ENCODE results near the gene CD34.

The CD34 gene

DNA sequence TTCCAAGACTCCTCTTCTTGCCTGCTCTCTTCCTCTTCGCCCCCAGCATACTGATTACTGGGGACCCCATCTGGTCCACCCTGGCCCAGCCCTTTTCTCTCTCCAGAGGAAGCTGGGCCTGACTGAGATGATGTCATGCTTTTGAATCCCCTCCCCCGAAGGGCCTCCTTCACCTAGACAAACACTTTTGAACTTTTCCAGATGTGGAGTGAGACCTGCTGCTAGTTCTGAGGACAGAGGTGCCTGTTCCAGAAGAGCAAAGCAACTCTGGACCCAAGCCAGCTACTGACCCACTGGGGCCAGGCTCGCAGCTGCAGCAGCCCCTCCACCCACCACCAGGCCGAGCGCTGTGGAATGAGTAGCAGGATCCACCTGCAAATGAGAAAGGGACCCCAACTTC, 8.4 kb downstream of the CD34 start:
- in situ Hi-C loops (cut with MboI; ENCODE audit: low sequenced_read_pairs) = no loop called here

GRCh38 chr1:207901041-207901653, 9.8 kb downstream of the CD34 start:
- in situ Hi-C loops (cut with MboI; ENCODE audit: low sequenced_read_pairs) = no loop called here

DNA sequence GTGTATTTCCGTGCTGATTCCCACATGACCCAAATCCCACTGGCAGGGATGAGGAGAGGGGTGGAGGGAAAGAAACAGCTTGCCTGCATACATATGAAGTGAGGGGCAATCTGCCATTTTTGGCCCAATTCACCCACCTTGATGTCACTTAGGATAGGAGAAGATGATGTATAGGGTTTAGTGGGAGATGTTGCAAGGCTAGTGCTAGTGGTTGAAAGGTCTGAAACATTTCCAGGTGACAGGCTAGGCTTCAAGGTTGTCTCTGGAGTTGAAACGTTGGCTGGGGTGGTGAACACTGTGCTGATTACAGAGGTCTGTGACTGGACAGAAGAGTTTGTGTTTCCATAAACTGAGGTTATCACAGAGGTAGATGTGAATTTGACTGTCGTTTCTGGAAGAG, 12.1 kb downstream of the CD34 start:
- in situ Hi-C loops (cut with MboI; ENCODE audit: low sequenced_read_pairs) = loop anchor here (5.0 kb wide), 1 partner anchor 58 kb away; no protein-coding TSS in a partner anchor

- in situ Hi-C loops (cut with MboI; ENCODE audit: low sequenced_read_pairs) = loop anchor here (5.0 kb wide), 1 partner anchor 59 kb away; no protein-coding TSS in a partner anchor
Measured at GRCh38 chr1:207898260-207898659, 12.7 kb downstream of the CD34 start.

DNA sequence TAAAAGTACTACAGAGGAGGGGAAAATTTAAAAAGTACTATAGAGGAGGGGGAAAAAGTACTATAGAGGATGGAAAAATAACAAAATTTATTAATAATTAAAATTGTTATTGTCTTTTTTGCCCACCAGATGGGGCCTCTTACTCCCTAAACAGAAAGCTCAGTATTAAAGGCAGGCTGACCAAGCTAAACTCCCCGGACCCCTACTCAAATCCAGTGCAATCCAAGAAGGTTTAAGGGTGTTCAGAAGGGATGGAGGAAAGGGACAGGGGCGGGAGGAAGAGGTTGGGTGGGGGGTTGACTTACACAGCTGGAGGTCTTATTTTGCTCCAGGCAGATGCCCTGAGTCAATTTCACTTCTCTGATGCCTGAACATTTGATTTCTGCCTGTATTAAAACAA, 13.7 kb downstream of the CD34 start:
- in situ Hi-C loops (cut with MboI; ENCODE audit: low sequenced_read_pairs) = loop anchor here (5.0 kb wide), 1 partner anchor 60 kb away; no protein-coding TSS in a partner anchor

- in situ Hi-C loops (cut with MboI; ENCODE audit: low sequenced_read_pairs) = loop anchor here (5.0 kb wide), 1 partner anchor 61 kb away; no protein-coding TSS in a partner anchor
Measured at GRCh38 chr1:207896547-207896946, 14.4 kb downstream of the CD34 start.

GRCh38 chr1:207894704-207895103, 16.2 kb downstream of the CD34 start:
- in situ Hi-C loops (cut with MboI; ENCODE audit: low sequenced_read_pairs) = loop anchor here (5.0 kb wide), 1 partner anchor 63 kb away; no protein-coding TSS in a partner anchor

DNA sequence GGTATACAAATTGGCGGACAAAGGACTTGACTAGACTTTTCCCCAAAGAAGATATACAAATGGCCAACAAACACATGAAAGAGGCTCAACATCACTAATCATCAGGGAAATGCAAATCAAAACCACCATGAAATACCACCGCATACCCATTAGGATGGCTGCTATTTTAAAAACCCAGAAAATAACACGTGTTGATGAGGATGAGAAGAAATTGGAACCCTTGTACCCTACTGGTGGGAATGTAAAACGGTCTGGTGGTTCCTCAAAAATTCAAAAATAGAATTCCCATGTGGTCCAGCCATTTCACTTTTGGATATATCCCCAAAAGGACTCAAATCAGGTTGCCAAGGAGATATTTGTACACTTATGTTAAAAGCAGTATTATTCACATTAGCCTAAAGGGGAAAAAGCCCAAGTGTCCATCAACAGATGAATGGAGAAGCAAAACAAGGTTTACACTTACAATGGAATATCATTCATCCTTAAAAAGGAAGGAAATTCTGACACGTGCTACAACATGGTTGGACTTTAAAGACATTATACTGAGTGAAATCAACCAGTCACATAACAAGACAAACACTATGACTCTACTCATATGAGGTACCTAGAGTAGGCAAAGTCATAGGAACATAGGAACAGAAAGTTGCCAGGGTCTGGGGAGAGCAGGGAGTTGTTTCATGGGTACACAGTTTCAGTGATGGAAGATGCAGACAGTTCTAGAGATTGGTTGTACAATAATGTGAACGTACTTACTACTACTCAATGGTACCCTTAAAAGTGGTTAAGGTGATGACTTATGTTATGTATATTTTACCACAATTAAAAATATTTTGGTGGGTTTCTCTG, 17.0 kb downstream of the CD34 start:
- in situ Hi-C loops (cut with MboI; ENCODE audit: low sequenced_read_pairs) = no loop called here

DNA sequence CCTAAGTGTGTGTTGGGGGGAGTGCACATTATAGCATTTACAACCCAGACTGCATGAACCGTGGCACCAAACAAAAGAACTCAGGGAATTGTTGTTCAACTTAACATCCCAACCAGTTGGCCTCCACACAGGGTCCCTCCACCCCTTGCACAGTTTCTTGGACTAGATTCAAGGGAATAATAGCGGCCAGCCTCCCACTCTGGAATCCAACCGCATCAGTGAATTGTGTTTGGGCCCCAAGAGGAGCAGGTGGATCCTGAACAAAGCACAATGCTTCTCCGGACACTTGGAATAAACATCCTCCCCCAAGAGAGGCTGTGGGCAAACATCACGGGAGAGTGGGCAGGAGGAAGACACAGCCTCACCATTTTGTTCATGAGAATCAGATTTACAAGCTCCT, 18.2 kb downstream of the CD34 start:
- in situ Hi-C loops (cut with MboI; ENCODE audit: low sequenced_read_pairs) = no loop called here

GRCh38 chr1:207891148-207891547, 19.8 kb downstream of the CD34 start:
- in situ Hi-C loops (cut with MboI; ENCODE audit: low sequenced_read_pairs) = no loop called here

- in situ Hi-C loops (cut with MboI; ENCODE audit: low sequenced_read_pairs) = no loop called here
Measured at GRCh38 chr1:207890136-207890738, 20.7 kb downstream of the CD34 start.

DNA sequence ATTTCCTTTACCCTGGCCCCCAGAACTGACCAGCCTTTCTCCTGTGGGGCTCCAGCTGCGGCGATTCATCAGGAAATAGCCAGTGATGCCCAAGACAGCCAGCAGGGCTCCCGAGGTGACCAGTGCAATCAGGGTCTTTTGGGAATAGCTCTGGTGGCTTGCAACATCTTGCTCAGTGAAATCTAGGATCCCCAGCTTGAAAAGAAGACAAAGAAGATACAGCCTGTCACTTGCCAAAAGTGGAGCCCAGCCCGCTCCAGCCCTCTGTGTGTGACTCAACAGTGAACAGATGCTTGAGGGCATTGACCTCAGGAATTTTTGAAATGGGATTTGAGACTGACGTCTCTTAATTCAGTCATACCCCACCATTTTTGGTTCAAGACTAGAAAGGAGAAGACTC, 22.3 kb downstream of the CD34 start:
- in situ Hi-C loops (cut with MboI; ENCODE audit: low sequenced_read_pairs) = no loop called here

DNA sequence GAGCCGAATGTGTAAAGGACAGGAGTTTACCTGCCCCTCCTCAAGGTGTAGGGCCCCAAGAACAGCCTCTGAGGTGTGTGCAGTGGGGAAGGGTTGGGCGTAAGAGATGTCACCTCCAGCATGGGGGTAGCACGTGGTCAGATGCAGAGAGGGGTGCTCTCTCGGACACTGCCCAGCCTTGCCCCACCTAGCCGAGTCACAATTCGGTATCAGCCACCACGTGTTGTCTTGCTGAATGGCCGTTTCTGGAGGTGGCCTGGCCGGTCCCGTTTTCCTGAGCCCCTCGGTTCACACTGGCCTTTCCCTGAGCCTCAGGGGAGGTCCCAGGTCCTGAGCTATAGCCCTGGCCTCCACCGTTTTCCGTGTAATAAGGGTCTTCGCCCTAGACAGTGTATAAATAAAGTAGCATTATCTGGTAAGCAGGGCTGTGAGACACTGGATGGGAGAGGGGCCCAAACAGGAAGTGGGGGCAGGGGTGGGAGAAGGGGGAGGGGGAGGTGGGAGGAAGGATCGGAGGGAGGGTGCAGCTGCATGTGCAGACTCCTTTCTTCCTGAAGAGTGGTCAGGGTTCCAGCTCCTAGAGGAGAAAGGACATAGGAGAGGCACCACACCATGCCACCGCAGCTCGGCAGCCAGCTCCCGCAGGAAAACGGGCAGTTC, 23.3 kb downstream of the CD34 start:
- in situ Hi-C loops (cut with MboI; ENCODE audit: low sequenced_read_pairs) = no loop called here

DNA sequence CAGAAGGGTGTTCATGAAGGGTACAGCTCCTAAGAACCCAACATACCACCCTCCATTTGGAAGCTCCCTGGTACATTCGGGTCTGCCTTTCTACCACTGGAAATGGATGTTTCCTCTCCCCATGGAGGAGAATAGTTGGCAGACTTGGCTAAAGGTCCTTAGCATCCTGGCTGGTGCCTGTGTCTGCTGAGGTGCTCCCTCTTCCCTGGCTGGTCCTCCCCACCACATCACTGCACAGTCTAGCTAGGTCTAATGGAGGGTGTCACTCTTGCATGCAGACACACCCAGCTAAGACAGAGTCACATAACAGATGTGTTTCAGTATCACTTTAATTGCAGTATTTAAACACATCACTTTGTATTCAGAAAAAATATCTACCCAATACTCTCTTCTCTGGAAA, 24.7 kb downstream of the CD34 start:
- in situ Hi-C loops (cut with MboI; ENCODE audit: low sequenced_read_pairs) = no loop called here

DNA sequence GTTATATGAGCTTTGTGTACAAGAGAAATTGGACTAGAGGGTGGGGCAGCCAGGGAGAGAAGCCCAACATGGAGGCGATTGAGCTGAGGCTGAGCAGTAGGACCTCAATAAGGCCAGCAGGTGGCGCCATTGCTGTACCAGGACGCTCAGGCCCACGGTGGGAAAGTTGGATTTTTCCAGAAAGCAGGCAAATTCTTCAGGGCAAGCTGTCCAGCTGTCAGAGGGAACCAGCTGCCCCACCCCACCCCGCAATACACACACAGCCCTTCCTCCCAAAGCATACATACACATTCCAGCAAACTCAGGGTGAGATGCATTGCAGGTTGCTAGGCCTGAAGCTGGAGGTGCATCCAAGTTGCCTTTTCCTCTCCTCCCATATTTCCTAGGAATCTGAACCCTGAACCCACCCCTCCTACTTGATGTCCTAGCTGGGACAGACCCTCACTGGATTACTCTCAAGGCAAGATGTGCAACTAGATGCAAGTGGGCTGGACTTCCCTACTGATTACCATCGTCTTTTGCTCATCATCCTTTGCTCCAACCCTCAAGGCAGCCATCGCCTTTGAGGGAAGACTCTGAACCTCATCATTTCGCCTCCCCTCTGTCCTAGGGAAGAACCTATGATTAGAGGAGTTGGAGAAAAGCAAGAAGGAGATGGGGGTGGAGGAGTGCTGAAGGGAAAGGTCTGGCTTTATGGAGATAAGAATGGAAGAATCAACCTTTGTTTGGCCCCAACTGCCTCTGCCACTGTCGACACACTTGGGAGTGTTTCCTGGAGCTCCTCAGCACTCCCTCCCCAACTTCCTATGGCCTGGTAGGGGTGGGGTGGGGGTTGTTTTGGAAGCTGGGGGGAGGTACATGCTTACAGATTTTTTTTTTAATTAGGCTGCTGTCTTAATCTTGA, 25.5 kb downstream of the CD34 start:
- in situ Hi-C loops (cut with MboI; ENCODE audit: low sequenced_read_pairs) = no loop called here

- in situ Hi-C loops (cut with MboI; ENCODE audit: low sequenced_read_pairs) = no loop called here
Measured at GRCh38 chr1:207884266-207885029, 26.5 kb downstream of the CD34 start.

- in situ Hi-C loops (cut with MboI; ENCODE audit: low sequenced_read_pairs) = no loop called here
Measured at GRCh38 chr1:207883660-207884250, 27.2 kb downstream of the CD34 start.

- in situ Hi-C loops (cut with MboI; ENCODE audit: low sequenced_read_pairs) = no loop called here
Measured at GRCh38 chr1:207883104-207883651, 27.7 kb downstream of the CD34 start.

DNA sequence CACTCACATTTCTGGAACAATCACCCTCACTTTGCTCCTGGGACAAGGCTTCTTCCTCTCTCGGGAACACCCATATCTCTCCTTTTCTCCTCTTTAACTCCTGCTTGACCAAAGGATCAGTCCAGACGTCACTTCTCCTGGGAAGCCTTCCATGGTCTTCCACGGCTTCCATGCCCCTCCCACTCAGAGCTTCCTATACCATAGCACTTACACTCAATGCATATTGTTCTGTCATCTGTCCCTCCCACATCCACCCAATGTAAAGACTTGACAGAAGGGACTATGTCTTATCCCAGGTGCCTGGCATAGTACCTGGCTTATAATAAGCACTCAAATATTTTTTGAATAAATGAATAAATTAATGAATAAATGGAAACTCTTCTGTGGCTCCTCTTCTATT, 28.2 kb downstream of the CD34 start:
- in situ Hi-C loops (cut with MboI; ENCODE audit: low sequenced_read_pairs) = no loop called here
